Kidney capillary endothelial cell (primary cell): ENCODE data around the gene SLC25A26.
A peak's percentile ranks its signal among the peaks of the same experiment; 100 is the strongest.

Experiments
- DNase-seq: peaks from one replicate; pipeline ENCODE4 v3.0.0-alpha.2; 2018; ENCODE audit warnings: low spot score

SLC25A26 gene

DNA sequence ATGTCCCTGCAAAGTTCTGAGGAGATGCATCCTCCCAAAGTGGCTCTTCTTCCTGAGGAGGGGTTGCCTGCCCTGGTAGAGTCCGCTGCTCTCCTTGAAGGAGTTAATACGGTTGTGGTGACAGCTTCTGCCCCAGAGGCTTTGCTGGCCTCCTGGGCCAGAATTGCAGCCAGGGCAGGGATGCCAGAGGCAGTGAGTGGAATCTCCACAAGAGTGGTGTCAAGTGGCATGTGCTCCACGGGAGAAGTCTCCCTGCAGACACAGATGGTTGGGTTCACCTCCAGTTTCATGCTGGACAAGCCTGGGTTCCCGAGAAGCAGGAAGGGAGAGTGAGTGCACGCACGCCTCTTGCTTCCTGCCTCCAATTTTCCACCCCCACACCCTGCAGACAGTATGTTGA is 105.5 kb downstream of the SLC25A26 start:
- no peak for DNase-seq

GRCh38 chr3:66335671-66336070 is 114.9 kb downstream of the SLC25A26 start:
- DNase-seq: no peak

- peak; percentile 46 for DNase-seq
Observed at GRCh38 chr3:66336333-66336766, 115.5 kb downstream of the SLC25A26 start.

DNA sequence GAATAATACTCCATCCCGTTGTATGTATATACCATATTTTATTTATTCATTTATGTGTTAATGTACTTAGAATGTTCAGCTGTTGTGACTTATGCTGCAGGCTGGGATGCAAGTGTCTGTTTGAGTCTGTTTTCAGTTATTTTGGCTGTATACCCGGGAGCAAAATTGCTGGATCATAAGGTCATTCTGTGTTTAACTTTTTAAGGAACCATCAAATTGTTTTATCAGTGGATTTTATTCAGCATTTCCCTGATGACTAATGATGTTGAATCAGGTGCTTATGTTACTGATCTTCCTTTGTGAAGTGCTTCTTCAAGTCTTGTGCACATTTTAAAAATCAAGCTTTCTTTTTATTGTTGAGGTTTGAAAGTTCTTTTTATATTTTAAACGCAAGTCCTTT is 118.1 kb downstream of the SLC25A26 start:
- no peak for DNase-seq

DNA sequence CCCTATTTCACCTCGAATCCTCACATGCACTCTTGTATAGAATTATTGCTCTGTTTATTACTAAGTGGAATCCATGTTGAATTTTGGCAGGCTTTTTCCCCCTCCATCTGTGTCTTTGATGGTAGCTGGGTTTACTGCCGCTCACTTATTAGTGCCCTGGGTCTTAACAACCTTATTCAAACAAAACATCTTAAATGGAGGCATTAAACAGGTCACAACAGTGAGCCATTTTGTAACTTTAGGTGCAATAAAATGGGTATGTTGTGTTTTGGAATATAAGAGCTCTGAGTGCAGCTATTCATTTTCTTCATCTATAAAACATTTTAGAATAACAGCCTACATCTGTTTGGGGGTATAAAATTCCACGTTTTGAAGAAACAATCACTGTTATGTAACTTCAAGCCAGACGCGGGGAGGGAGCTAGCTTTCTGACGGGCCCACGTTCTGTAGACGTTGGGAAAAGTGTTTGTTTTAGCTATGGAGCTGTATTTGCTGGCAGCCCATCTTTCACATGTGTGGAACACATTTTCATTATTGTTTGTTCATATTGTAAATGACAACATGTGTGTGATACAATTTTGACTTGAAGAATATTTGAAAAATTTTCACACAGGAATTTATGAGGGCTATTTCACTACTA is 122.0 kb downstream of the SLC25A26 start:
- no peak for DNase-seq

GRCh38 chr3:66344391-66344811 is 123.6 kb downstream of the SLC25A26 start:
- no peak for DNase-seq

- DNase-seq: no peak
Observed at GRCh38 chr3:66344848-66345578, 124.2 kb downstream of the SLC25A26 start.

DNA sequence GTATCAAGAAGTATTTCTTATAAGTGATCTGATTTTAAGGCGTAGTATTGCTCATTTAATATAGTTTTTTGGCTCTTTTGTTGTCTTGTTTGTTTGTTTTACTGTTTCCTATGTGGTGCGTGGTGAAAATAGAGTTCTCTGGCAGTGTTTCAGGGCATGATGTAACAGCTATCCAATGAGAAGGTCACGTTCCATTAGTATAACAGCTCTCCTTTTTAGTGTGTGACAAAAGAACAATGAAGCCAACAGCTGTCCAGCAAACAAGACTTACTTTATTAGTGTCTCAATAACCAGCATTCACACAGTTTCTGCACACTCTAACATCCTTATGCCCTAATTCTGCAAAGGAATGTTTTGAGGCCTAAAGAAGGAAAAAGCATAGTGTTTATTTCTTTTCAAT is 127.9 kb downstream of the SLC25A26 start:
- DNase-seq: no peak

DNA sequence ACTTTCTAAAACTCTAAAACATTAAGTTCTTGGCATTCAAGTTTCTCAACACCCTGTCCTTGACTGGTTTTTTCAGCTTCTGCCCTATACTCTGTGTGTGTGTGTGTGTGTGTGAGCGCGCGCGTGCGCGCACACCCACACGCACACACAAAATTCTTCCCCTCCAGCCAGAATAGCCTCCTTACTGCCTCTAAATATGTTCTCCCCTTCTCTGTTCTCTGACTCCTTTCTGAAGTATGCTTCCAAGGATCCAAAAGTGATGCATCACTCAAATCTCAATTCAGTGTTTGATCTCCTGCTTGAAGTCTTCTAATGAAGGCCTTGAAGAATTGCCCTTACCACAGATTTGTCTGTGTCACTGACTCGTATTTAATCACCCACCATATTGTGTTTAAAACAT is 129.8 kb downstream of the SLC25A26 start:
- DNase-seq: no peak

- no peak for DNase-seq
Observed at GRCh38 chr3:66353039-66353438, 132.2 kb downstream of the SLC25A26 start.

DNA sequence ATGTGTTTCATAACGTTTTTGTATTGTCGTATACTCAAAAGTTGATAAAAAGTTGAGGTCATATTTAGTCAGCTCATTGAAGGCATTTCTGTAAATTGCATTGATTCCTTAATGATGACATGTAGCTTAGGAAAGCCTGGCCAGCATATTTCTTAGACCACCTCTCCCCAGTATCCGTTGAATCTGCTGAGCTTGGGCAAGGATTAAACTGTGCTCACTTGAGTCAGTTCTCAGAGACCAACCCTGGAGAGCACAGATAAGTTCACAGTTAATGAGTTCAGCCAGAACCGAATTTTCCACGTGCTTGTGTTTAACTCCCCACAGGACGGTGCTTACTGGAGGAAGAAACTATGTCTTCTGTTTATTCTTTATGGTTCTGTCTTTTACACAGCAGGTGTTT is 132.7 kb downstream of the SLC25A26 start:
- DNase-seq: no peak

DNA sequence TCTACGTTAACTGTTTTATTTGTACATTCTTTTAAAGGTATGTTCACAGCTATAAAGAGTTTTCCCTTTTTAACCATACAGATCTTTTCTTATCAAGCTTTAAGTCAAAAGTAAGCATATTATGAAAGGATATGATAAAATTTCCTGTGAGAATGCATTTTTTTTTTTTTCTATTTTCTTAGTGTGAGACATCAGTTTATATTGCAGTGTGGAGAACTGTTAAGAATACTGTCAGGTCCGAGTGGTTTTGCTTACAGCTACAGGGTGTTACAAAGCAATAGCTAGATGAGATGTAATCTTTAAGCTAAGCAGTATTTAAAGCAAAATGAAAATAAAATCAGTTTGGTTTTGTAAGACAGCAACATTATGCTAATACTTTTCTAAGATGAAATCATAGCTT is 133.2 kb downstream of the SLC25A26 start:
- DNase-seq: no peak

GRCh38 chr3:66355394-66355793 is 134.6 kb downstream of the SLC25A26 start:
- no peak for DNase-seq

DNA sequence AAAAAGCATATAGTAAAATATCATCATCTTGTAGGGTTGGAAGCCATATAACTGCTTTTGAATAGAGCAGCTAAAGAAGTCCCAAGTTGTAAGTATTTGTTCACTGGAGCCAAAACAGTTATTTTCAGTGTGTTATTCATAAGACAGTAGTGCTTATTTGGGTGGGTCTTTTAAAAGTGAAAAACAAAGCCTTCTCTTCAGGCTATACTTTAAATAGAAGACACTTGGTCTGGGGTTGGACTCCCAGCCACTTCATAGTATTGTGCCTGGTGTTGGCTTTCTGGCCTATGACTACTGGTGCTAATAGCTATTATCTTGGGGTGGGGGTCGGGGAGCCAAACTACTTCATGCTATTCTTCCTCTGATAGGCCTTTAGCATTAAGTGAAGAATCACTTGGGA is 135.2 kb downstream of the SLC25A26 start:
- no peak for DNase-seq

DNA sequence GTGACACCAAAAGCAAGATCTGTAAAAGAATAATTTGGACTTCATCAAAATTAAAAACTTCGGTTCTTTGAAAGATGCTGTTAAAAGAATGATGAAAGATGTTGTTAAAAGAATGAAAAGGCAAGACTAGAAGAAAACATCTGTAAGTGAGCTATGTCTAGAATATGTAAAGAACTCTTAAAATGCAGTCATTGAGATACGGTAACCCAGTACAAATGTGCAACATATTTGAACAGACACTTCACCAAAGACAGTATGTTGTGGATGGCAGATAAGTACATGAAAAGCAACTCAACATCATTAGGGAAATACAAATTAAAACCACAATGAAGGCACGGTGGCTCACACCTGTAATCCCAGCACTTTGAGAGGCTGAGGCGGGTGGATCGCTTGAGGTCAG is 140.6 kb downstream of the SLC25A26 start:
- no peak for DNase-seq

DNA sequence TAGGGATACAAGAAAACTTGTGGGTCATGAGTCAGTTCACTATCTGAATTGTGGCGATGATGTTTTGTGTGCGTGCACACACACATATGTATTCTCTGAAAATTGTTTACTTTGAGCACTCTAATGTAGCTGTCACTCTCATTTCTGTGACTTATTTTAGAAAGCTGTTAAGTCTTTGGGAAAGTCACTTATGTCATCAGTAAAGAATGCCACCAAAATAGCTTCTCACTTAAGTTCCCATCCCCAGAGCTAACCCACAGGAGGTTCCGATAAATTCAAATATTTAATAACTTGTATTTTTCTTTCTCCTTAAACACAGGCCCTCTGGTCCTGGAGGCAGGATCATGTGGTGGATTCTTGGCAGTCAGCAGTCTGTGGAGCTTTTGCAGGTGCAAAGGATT is 141.7 kb downstream of the SLC25A26 start:
- no peak for DNase-seq

- no peak for DNase-seq
Observed at GRCh38 chr3:66363148-66363547, 142.3 kb downstream of the SLC25A26 start.

- no peak for DNase-seq
Observed at GRCh38 chr3:66365080-66365479, 144.3 kb downstream of the SLC25A26 start.

DNA sequence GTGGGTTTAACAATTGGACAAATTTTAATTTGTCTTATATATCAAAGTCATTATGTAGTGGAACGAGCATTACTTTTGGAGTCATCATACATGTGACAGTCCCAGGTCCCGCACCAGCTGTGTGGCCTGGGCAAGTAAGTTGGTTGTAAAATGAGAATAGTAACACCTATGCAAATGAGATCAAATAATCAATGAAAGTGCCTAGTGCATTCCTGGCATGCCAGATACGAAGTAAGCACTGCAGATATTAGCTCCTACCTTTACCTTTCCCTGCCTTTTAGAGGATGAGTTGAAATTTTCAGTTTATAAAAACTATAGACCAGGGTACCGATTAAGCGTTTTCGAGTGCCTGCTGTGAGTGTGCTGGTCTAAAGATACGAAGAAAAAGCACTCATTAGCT is 145.9 kb downstream of the SLC25A26 start:
- no peak for DNase-seq

- no peak for DNase-seq
Observed at GRCh38 chr3:66367979-66368378, 147.2 kb downstream of the SLC25A26 start.

GRCh38 chr3:66370179-66370578 is 149.4 kb downstream of the SLC25A26 start:
- DNase-seq: no peak

- no peak for DNase-seq
Observed at GRCh38 chr3:66371432-66371831, 150.6 kb downstream of the SLC25A26 start.

DNA sequence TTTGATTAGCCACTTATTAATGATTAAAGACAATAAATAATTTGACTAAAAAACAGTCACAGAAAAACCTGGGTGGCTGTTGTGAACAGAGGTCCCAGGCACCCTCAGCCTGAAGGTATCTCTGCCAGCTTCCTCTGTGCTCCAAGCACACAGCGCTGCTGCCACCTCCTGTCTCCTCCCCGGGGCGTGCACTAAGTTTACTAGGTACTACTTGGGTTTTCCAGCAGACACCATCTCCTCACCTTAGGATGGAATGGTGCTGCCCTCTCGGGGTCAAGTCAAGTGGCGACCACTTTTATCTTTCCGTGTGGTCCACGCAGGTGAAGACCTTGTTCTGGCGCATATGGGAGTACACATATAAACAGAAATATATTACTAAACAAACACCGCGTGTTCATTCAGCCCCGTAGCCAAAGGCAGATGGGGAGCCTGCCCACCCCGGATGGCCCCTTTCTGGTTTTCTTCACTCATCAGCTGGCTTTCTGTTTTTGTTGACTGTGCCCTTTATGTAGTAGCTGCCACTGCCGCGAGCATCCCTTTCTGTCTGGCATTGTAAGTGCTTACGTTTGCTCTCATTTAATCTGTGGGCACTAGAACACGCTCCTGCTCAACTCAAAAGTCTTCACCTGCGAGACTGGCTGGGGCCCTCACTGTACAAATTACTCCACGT is 152.0 kb downstream of the SLC25A26 start:
- DNase-seq: no peak
